ENCODE measurements around the gene SAMD1.

GRCh38 chr19:14086098-14086497 lies 4.5 kb downstream of the SAMD1 start:
- TF ChIP-seq CTCF (IDR thresholded peaks at IDR 0.05) (no peak), POLR2AphosphoS5 (IDR thresholded peaks at IDR 0.05) (no peak)

Measured in breast epithelium (tissue), 3 donors.